OCI-LY3 (cell line): ENCODE measurements around the gene MAP2K6.

ENCODE experiments used
- H2AFZ ChIP-seq: fragments of 200-600, 300-600 bp; shearing (Covaris generic); 2 replicates; pipeline ENCODE4 v1.6.0; 2014; ENCODE audit warnings: antibody characterized with exemption, low read depth, low read length
- H3K27ac ChIP-seq: fragments of 200-600, 300-600 bp; sonication (generic); 2 replicates; pipeline ENCODE4 v1.5.1; 2014; ENCODE audit warnings: mild to moderate bottlenecking, low read length, moderate library complexity, mixed read lengths
- H3K27me3 ChIP-seq: fragments of 200-600, 300-600 bp; sonication (generic); 2 replicates; pipeline ENCODE4 v1.6.1; 2014; ENCODE audit warnings: low read depth, low read length, mixed read lengths
- H3K36me3 ChIP-seq: fragments of 200-600, 300-600 bp; sonication (generic); replicated peaks from 2 replicates; pipeline ENCODE3; 2014; ENCODE audit warnings: low read depth, low read length, mixed read lengths
- H3K4me1 ChIP-seq: fragments of 300-600, 200-600 bp; sonication (generic); 2 replicates; pipeline ENCODE4 v1.6.1; 2014; ENCODE audit warnings: low read length, mixed read lengths
- H3K4me2 ChIP-seq: fragments of 200-600, 300-600 bp; sonication (generic); 2 replicates; pipeline ENCODE4 v1.6.1; 2014; ENCODE audit warnings: low read length, mixed read lengths
- H3K4me3 ChIP-seq: fragments of 300-600, 200-600 bp; sonication (generic); 2 replicates; pipeline ENCODE4 v1.5.1; 2014; ENCODE audit warnings: antibody characterized with exemption, mild to moderate bottlenecking, low read length, moderate library complexity
- H3K79me2 ChIP-seq: fragments of 300-600, 200-600 bp; shearing (Covaris generic); 2 replicates; pipeline ENCODE4 v1.6.1; 2014; ENCODE audit warnings: mild to moderate bottlenecking, low read length, mixed read lengths
- H3K9ac ChIP-seq: fragments of 300-600, 200-600 bp; shearing (Covaris generic); 2 replicates; pipeline ENCODE4 v1.6.0; 2014; ENCODE audit warnings: mild to moderate bottlenecking, low read length, moderate library complexity
- H3K9me3 ChIP-seq: fragments of 200-600, 300-600 bp; shearing (Covaris generic); 2 replicates; pipeline ENCODE4 v1.6.1; 2014; ENCODE audit warnings: low read length, mixed read lengths; ENCODE audit not compliant: insufficient read depth
- H4K20me1 ChIP-seq: fragments of 200-600, 300-600 bp; sonication (generic); 2 replicates; pipeline ENCODE4 v1.6.1; 2016; ENCODE audit warnings: low read length, mixed read lengths; ENCODE audit not compliant: insufficient read depth
- EZH2phosphoT487 ChIP-seq: fragments of 200-600 bp; shearing (Covaris generic); IDR thresholded peaks from 2 replicates; pipeline ENCODE4 v1.6.1; 2018; ENCODE audit warnings: antibody characterized with exemption, mixed run types, low read depth
- TF ChIP-seq, protein P1 (sequence below): fragments of 200-600, 300-600 bp; sonication (generic); IDR thresholded peaks from 2 replicates; pipeline ENCODE4 v1.5.1; 2014; ENCODE audit warnings: antibody characterized with exemption, low read length, low read depth

MAP2K6 gene

DNA sequence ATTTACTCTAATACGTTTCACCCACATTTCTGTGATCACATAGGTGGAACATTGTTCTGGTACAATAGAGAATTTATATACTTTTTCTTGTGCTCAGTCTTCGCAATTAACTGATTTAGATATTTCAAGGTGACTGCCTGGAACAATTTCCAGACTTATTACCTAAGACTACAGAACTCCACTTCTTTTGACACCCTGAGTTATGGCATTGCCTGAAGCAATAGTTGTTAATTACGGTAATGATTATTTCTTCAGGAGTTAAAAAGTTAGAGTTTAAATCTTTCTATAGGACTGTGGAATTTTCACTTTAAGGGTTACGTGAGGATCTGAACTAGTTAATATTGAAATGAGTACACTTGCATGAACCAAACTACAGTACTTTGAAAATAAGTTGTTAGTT, 74.8 kb downstream of the MAP2K6 start:
- H3K27me3 ChIP-seq = no peaks in the 10 kb centered on the region
- no peaks in the 10 kb centered on the region for H3K36me3 ChIP-seq
- peaks cover 6% of the 10 kb centered on the region; the same call in 1 of the 2 replicates for H3K4me1 ChIP-seq
- no peak overlapping the region for H3K9ac ChIP-seq
- H3K4me3 ChIP-seq = no peak overlapping the region
- no peaks in the 10 kb centered on the region for H4K20me1 ChIP-seq
- TF ChIP-seq, protein P1, sequence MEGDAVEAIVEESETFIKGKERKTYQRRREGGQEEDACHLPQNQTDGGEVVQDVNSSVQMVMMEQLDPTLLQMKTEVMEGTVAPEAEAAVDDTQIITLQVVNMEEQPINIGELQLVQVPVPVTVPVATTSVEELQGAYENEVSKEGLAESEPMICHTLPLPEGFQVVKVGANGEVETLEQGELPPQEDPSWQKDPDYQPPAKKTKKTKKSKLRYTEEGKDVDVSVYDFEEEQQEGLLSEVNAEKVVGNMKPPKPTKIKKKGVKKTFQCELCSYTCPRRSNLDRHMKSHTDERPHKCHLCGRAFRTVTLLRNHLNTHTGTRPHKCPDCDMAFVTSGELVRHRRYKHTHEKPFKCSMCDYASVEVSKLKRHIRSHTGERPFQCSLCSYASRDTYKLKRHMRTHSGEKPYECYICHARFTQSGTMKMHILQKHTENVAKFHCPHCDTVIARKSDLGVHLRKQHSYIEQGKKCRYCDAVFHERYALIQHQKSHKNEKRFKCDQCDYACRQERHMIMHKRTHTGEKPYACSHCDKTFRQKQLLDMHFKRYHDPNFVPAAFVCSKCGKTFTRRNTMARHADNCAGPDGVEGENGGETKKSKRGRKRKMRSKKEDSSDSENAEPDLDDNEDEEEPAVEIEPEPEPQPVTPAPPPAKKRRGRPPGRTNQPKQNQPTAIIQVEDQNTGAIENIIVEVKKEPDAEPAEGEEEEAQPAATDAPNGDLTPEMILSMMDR = no peak
- TF ChIP-seq EZH2phosphoT487 = no peak
- no peaks in the 10 kb centered on the region for H3K79me2 ChIP-seq
- no peak overlapping the region for H3K27ac ChIP-seq
- H2AFZ ChIP-seq = no peak overlapping the region
- no peaks in the 10 kb centered on the region for H3K9me3 ChIP-seq
- H3K4me2 ChIP-seq = no peak overlapping the region

DNA sequence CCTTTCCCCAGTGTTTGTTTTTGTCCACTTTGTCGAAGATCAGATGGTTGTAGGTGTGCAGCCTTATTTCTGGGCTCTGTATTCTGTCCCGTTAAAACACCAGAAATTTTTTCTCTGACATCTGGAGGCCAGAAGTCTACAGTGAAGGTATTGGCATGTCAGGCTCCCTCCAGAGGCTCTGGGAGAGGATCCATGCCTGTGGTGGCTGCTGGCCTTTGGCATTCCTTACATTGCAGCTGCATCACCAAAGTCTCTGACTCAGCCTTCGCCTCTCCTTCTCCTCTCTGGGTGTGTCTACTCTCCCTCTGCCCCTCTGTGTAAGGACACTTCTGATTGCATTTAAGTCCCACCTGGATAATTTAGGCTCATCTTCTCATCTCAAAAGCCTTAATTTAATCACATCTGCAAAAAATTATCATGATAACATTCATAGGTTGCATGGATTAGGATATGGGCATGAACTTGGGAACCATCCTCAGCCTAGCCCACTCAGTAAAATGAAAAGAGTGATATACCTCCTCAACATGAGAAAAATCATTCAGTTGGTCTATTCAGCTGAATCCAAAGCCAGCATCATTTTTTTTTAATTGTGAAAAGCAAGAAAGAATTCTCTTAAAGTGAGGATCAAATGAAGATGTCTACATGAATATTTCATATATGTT, 78.0 kb downstream of the MAP2K6 start:
- Histone ChIP-seq H3K27ac (no peak overlapping the region), H3K4me2 (no peak overlapping the region), H3K9me3 (no peaks in the 10 kb centered on the region)

DNA sequence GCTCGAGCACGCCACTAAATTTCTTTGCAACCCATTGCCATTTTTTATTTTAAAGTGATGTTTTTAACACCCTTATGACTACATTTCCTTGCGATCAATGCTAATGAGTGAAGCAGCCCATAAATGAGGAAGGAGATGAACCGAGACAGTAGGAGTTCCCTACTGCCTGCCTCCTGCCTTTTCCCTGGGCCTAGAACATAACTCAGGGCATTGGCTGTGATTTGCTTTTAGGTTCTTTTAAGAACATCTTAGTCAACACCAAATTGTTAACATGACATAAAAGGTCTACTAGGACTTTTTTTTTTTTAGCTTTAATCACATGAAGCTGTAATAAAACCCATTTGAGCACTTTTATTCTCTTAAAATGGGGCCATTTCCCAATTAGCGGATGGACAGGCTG, 81.3 kb downstream of the MAP2K6 start:
- no peak overlapping the region for H3K27ac ChIP-seq
- no peak overlapping the region for H3K4me2 ChIP-seq
- no peaks in the 10 kb centered on the region for H4K20me1 ChIP-seq
- H3K4me3 ChIP-seq = no peak overlapping the region
- H3K4me1 ChIP-seq = peaks cover 19% of the 10 kb centered on the region
- TF ChIP-seq, protein P1 = no peak
- TF ChIP-seq EZH2phosphoT487 = no peak
- H3K27me3 ChIP-seq = no peaks in the 10 kb centered on the region
- H3K9me3 ChIP-seq = no peaks in the 10 kb centered on the region
- no peak overlapping the region for H2AFZ ChIP-seq
- no peak overlapping the region for H3K9ac ChIP-seq
- no peaks in the 10 kb centered on the region for H3K79me2 ChIP-seq
- no peaks in the 10 kb centered on the region for H3K36me3 ChIP-seq

More for the DNA sequence above, 78.0 kb downstream of the MAP2K6 start:
- no peaks in the 10 kb centered on the region for H4K20me1 ChIP-seq
- no peaks in the 10 kb centered on the region for H3K79me2 ChIP-seq
- no peaks in the 10 kb centered on the region for H3K36me3 ChIP-seq
- H3K4me3 ChIP-seq = no peak overlapping the region
- no peak overlapping the region for H2AFZ ChIP-seq
- no peaks in the 10 kb centered on the region for H3K27me3 ChIP-seq
- peaks cover 14% of the 10 kb centered on the region for H3K4me1 ChIP-seq
- TF ChIP-seq, protein P1 = no peak
- no peak for TF ChIP-seq EZH2phosphoT487
- H3K9ac ChIP-seq = no peak overlapping the region

DNA sequence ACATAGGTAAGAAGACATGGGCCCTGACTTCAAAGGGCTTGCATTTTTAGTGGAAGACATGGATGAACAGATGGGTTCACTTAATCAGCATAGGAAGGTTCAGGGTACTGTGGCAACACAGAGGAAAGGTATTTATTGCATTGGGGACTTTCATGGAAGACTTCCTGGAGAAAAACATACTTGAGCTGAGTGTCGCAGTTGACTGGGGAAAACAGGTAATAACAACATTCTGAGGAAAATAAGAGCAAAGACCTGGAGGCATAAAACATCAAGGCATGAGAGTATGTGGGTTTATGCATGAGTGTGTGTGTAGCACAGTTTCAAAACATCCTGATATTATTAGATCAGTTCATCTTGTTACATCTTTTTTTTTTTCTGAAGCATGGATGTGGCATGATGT, 82.7 kb downstream of the MAP2K6 start:
- Histone ChIP-seq H3K9me3 (no peaks in the 10 kb centered on the region), H3K9ac (no peak overlapping the region), H3K27ac (no peak overlapping the region), H4K20me1 (no peaks in the 10 kb centered on the region), H3K79me2 (no peaks in the 10 kb centered on the region), H3K4me2 (peak overlapping the region; percentile 12), H3K36me3 (no peaks in the 10 kb centered on the region), H3K4me3 (no peak overlapping the region), H3K27me3 (no peaks in the 10 kb centered on the region), H2AFZ (no peak overlapping the region), H3K4me1 (peaks cover 33% of the 10 kb centered on the region)
- TF ChIP-seq, protein P1 = no peak
- no peak for TF ChIP-seq EZH2phosphoT487
